Right lobe of liver (tissue), 6 donors: ENCODE data around the gene PTEN. TPM values are rescaled to one million over a fixed set of nuclear protein-coding genes. Genes with fewer than 3 reads are reported as not detected.

Experiments used
- ATAC-seq, 4 donors: fragments of 200-7000 bp; cut with Tn5 transposase; one replicate each; pipeline ENCODE4 v1.9.1; 2020; ENCODE audit warnings: mild to moderate bottlenecking in 4 of 4, moderate library complexity in 4 of 4
- DNase-seq, 3 donors: peaks; one replicate each; pipeline ENCODE4 v3.0.0-alpha.2; 2020
- H3K27ac ChIP-seq, 3 donors: fragments of 200-600 bp; one replicate each; pipeline ENCODE4 v1.8.0; 2022
- H3K27me3 ChIP-seq, 2 donors: fragments of 200-600 bp; one replicate each; pipeline ENCODE4 v1.8.0; 2022
- H3K36me3 ChIP-seq, 4 donors: fragments of 200-600 bp; sonication (generic) in 1 of 4; one replicate each; pipeline versions ENCODE4 v1.5.1 to v1.8.0; 2017 to 2022; ENCODE audit warnings: control low read depth in 1 of 4
- H3K4me1 ChIP-seq, 4 donors: fragments of 200-600 bp; sonication (generic) in 1 of 4; one replicate each; pipeline versions ENCODE4 v1.5.1 to v1.8.0; 2017 to 2022; ENCODE audit warnings: control low read depth in 1 of 4
- H3K4me3 ChIP-seq, 3 donors: fragments of 200-600 bp; one replicate each; pipeline ENCODE4 v1.8.0; 2022
- H3K9me3 ChIP-seq, 4 donors: fragments of 200-600 bp; sonication (generic) in 1 of 4; one replicate each; pipeline versions ENCODE4 v1.5.1 to v1.8.0; 2017 to 2022; ENCODE audit warnings: control low read depth in 1 of 4
- CTCF ChIP-seq, 4 donors: fragments of 200-600 bp in 3 of 4; fragments of 450-650 bp in 1 of 4; IDR thresholded peaks; one replicate each; pipeline versions ENCODE4 v1.5.1 to v1.8.0; 2016 to 2022; ENCODE audit warnings: antibody characterized with exemption in 4 of 4, mild to moderate bottlenecking in 2 of 4
- POLR2A ChIP-seq: fragments of 450-650 bp; IDR thresholded peaks from one replicate; pipeline ENCODE4 v1.6.1; 2017; ENCODE audit warnings: antibody characterized with exemption, mild to moderate bottlenecking
- whole genome bisulfite sequencing: methylation state at CpG from one replicate; pipeline ENCODE4 v1.1.6; 2018; ENCODE audit warnings: low coverage, low lambda C conversion rate; ENCODE audit not compliant: insufficient coverage; ENCODE audit errors: missing lambda C conversion rate; 5-methylcytosine and 5-hydroxymethylcytosine counted together
- intact Hi-C, 2 donors: fragments of 100-400 bp; cut with DNase I; formaldehyde crosslinking; loops; one replicate each; pipeline versions ENCODE4 v1.11.2 to v1.14.1; 2022
- total RNA-seq, 6 experiments: library from RNA; depleted of rRNA in 2 of 6; stranded (reverse); fragments of >200 nt in 2 of 6; fragmentation: NEBNext Ultra II Directional in 3 of 6; extraction: Animal tissue kit (Norgen Biotek cat#: 25700) in 3 of 6; gene quantifications; one replicate each; pipeline versions ENCODE4 v1.1.0 to v1.2.4, GENCODE V29; 2016 to 2023
- donor health status: DM: no; HTN: yes; CAD: no.
- donor health status: DM: no; HTN: no; CAD: no.
- donor health status: DM: no; HTN: no; CAD: no.
- donor health status: DM: no; HTN: yes; CAD: no.
- donor health status: DM: no; HTN: yes; CAD: no.

PTEN gene
- total RNA-seq, 6 experiments from 2014 or later = 37.5 to 73.7 (median 50.4) TPM

- intact Hi-C loops = no loop called here
- TF ChIP-seq CTCF (IDR thresholded peaks at IDR 0.05) = no peak
- no peak for TF ChIP-seq POLR2A
- ATAC-seq = peak in 1 of 4 donors; percentile 73
- H3K27me3 ChIP-seq = no peaks in the 10 kb centered on the region
- H3K27ac ChIP-seq = no peak overlapping the region
- H3K36me3 ChIP-seq = no peaks in the 10 kb centered on the region
- H3K4me1 ChIP-seq = no peaks in the 10 kb centered on the region
- no peak overlapping the region for H3K4me3 ChIP-seq
- H3K9me3 ChIP-seq = no peaks in the 10 kb centered on the region
- WGBS = 90% methylated on average over 1 of the region's 1 CpG
- no peak for DNase-seq
These were observed 21.2 kb upstream of the PTEN start for GRCh38 chr10:87842220-87842641.

GRCh38 chr10:87842776-87843497, 20.5 kb upstream of the PTEN start:
- H3K4me1 ChIP-seq = no peaks in the 10 kb centered on the region
- intact Hi-C loops = no loop called here
- no peak overlapping the region for H3K4me3 ChIP-seq
- no peak overlapping the region for H3K27ac ChIP-seq
- no peaks in the 10 kb centered on the region for H3K27me3 ChIP-seq
- TF ChIP-seq POLR2A (no peak), CTCF (IDR thresholded peaks at IDR 0.05) (no peak)
- peak in 1 of 4 donors; percentile 30 for ATAC-seq
- no peaks in the 10 kb centered on the region for H3K9me3 ChIP-seq
- no peak for DNase-seq
- no peaks in the 10 kb centered on the region for H3K36me3 ChIP-seq

- Histone ChIP-seq H3K27ac (no peak overlapping the region), H3K4me1 (no peaks in the 10 kb centered on the region), H3K9me3 (no peaks in the 10 kb centered on the region), H3K27me3 (no peaks in the 10 kb centered on the region), H3K4me3 (no peak overlapping the region), H3K36me3 (no peaks in the 10 kb centered on the region)
- ATAC-seq (no peak), DNase-seq (no peak)
- TF ChIP-seq POLR2A (no peak), CTCF (IDR thresholded peaks at IDR 0.05) (no peak)
- 89% methylated on average over 3 of the region's 4 CpGs for WGBS
- intact Hi-C loops = no loop called here
These were observed 19.7 kb upstream of the PTEN start for GRCh38 chr10:87843714-87844113.

- intact Hi-C loops = no loop called here
- Histone ChIP-seq H3K27ac (no peak overlapping the region), H3K4me3 (no peak overlapping the region), H3K27me3 (no peaks in the 10 kb centered on the region), H3K4me1 (no peaks in the 10 kb centered on the region), H3K9me3 (no peaks in the 10 kb centered on the region), H3K36me3 (no peaks in the 10 kb centered on the region)
- no peak for DNase-seq
- peak in 1 of 4 donors; percentile 29 for ATAC-seq
- TF ChIP-seq CTCF (IDR thresholded peaks at IDR 0.05) = no peak
- TF ChIP-seq POLR2A = no peak
- 33% methylated on average over 1 of the region's 1 CpG for WGBS
These were observed 18.4 kb upstream of the PTEN start for GRCh38 chr10:87844837-87845623.
